HCT116 (cell line): ENCODE measurements around the gene LRRN4CL. TPM values are rescaled to one million over a fixed set of nuclear protein-coding genes. Genes with fewer than 3 reads are reported as not detected.

ENCODE experiments used
- ATAC-seq: fragments of 200-7000 bp; cut with Tn5 transposase; 2 replicates; pipeline ENCODE4 v1.9.1; 2020; ENCODE audit warnings: mild to moderate bottlenecking, moderate library complexity
- BruUV-seq: library from RNA; stranded (reverse); fragments of 400-500 nt; replicated peaks from 2 replicates; lab custom pipeline; 2021; lab: Mats Ljungman, UMichigan
- CTCF ChIA-PET: fragments of 300-600 bp; sonication (Branson Sonifier 250); formaldehyde crosslinking; loops from one replicate; lab custom pipeline; 2021; ENCODE audit warnings: antibody characterized with exemption; lab: Charles Lee
- POLR2A ChIA-PET: fragments of 300-600, 350-600 bp; sonication (Branson Sonifier 250); formaldehyde crosslinking; loops from one replicate; lab custom pipeline; 2021; ENCODE audit warnings: antibody characterized with exemption; lab: Charles Lee
- RAD21 ChIA-PET, 2 experiments: fragments of 300-600 bp; sonication (Branson Sonifier 250); formaldehyde crosslinking; loops; one replicate each; lab custom pipeline; 2023; ENCODE audit warnings: low total read pairs in 2 of 2; ENCODE audit not compliant: uncharacterized antibody in 2 of 2, unreplicated experiment in 2 of 2, low non-redundant PET in 1 of 2; lab: Charles Lee
- DNase-seq: peaks from one replicate; pipeline ENCODE4 v3.0.0-alpha.2; 2010; ENCODE audit warnings: low read depth, low spot score
- H2AFZ ChIP-seq: fragments of 200-600 bp; shearing (Covaris generic), sonication (generic); 2 replicates; pipeline ENCODE4 v1.6.1; 2017; ENCODE audit warnings: low read depth, mixed run types, mixed read lengths, antibody characterized with exemption, low read length; ENCODE audit not compliant: poor library complexity, severe bottlenecking
- H3K27ac ChIP-seq: 2 replicates; pipeline ENCODE4 v1.5.1; 2012; ENCODE audit warnings: low read depth, low read length
- H3K27me3 ChIP-seq: fragments of 200-600 bp; sonication (generic); 2 replicates; pipeline ENCODE4 v1.6.1; 2016; ENCODE audit warnings: mixed run types, low read length, mixed read lengths; ENCODE audit not compliant: insufficient read depth
- H3K36me3 ChIP-seq, 2 experiments: fragments of 200-500 bp in 1 of 2; fragments of 200-600 bp in 1 of 2; sonication (Bioruptor generic) in 1 of 2; sonication (generic) in 1 of 2; 2 replicates each; pipeline versions ENCODE4 v1.5.1 to v1.6.1; 2014 to 2016; ENCODE audit warnings: low read length in 2 of 2, inconsistent platforms in 1 of 2, mixed read lengths in 1 of 2, mixed run types in 1 of 2; ENCODE audit not compliant: insufficient read depth in 2 of 2, control insufficient read depth in 1 of 2
- H3K4me1 ChIP-seq, 2 experiments: fragments of 200-600 bp in 1 of 2; sonication (generic) in 1 of 2; 2 replicates each; pipeline versions ENCODE4 v1.5.1 to v1.6.1; 2012 to 2017; ENCODE audit warnings: low read length in 2 of 2, inconsistent platforms in 1 of 2, mild to moderate bottlenecking in 1 of 2, mixed read lengths in 1 of 2, mixed run types in 1 of 2, moderate library complexity in 1 of 2; ENCODE audit not compliant: insufficient read depth in 2 of 2, control insufficient read depth in 1 of 2
- H3K4me2 ChIP-seq: fragments of 200-600 bp; sonication (generic); 2 replicates; pipeline ENCODE4 v1.6.1; 2017; ENCODE audit warnings: mixed run types, low read length, mixed read lengths
- H3K4me3 ChIP-seq, 2 experiments: fragments of 200-600 bp in 1 of 2; sonication (generic) in 1 of 2; replicated peaks in 1 of 2; 2 replicates each; pipeline ENCODE4 v1.5.1; 2011 to 2016; ENCODE audit warnings: low read length in 2 of 2, control low read depth in 1 of 2, low read depth in 1 of 2, mild to moderate bottlenecking in 1 of 2, mixed read lengths in 1 of 2, mixed run types in 1 of 2
- H3K79me2 ChIP-seq: fragments of 200-600 bp; sonication (generic); 2 replicates; pipeline ENCODE4 v1.6.1; 2017; ENCODE audit warnings: mild to moderate bottlenecking, mixed run types, low read length, moderate library complexity, mixed read lengths; ENCODE audit not compliant: insufficient read depth
- H3K9ac ChIP-seq: fragments of 200-600 bp; sonication (generic); 2 replicates; pipeline ENCODE4 v1.6.1; 2016; ENCODE audit warnings: low read length, mixed read lengths
- H3K9me2 ChIP-seq: fragments of 200-600 bp; sonication (generic), shearing (Covaris generic); 2 replicates; pipeline ENCODE4 v1.6.1; 2017; ENCODE audit warnings: mixed run types, mild to moderate bottlenecking, moderate library complexity; ENCODE audit not compliant: insufficient read depth
- H3K9me3 ChIP-seq, 2 experiments: fragments of 200-500 bp in 1 of 2; fragments of 200-600 bp in 1 of 2; sonication (Bioruptor generic) in 1 of 2; sonication (generic) in 1 of 2; 2 replicates each; pipeline ENCODE4 v1.6.1; 2014 to 2017; ENCODE audit warnings: low read length in 2 of 2, mixed read lengths in 2 of 2, inconsistent platforms in 1 of 2, low read depth in 1 of 2, mild to moderate bottlenecking in 1 of 2, mixed run types in 1 of 2, moderate library complexity in 1 of 2; ENCODE audit not compliant: control insufficient read depth in 1 of 2, insufficient read depth in 1 of 2
- H4K20me1 ChIP-seq: fragments of 200-600 bp; sonication (generic), shearing (Covaris generic); 2 replicates; pipeline ENCODE4 v1.6.1; 2017; ENCODE audit warnings: mixed run types, mild to moderate bottlenecking, moderate library complexity; ENCODE audit not compliant: insufficient read depth
- EZH2 ChIP-seq: fragments of 200-600 bp; sonication (generic); IDR thresholded peaks from 2 replicates; pipeline ENCODE4 v1.6.1; 2017; ENCODE audit warnings: antibody characterized with exemption, mixed run types
- POLR2A ChIP-seq: IDR thresholded peaks from 2 replicates; pipeline ENCODE4 v1.7.0; 2011; ENCODE audit warnings: borderline replicate concordance; ENCODE audit not compliant: insufficient read depth, insufficient read length; ENCODE audit errors: extremely low read depth
- POLR2AphosphoS5 ChIP-seq: IDR thresholded peaks from 2 replicates; pipeline ENCODE4 v1.6.1; 2011; ENCODE audit warnings: mild to moderate bottlenecking, low read depth, low read length, moderate library complexity
- YY1 ChIP-seq: IDR thresholded peaks from 2 replicates; pipeline ENCODE4 v1.6.1; 2011; ENCODE audit warnings: low read length, low read depth, moderate library complexity, mild to moderate bottlenecking; ENCODE audit not compliant: insufficient replicate concordance; ENCODE audit errors: extremely low read depth
- intact Hi-C: fragments of 100-400 bp; cut with micrococcal nuclease; formaldehyde crosslinking; loops from 2 replicates; pipeline ENCODE4 v1.10.0; 2022
- total RNA-seq: library from RNA; stranded (reverse); gene quantifications from one replicate; pipeline ENCODE4 v1.2.1, GENCODE V29; 2021; ENCODE audit not compliant: unreplicated experiment
- TF ChIP-seq, protein P1 (sequence below): IDR thresholded peaks from 2 replicates; pipeline ENCODE4 v1.6.1; 2012

Gene LRRN4CL
- total RNA-seq, 1 experiment from 2014 or later: 0.71 TPM

DNA sequence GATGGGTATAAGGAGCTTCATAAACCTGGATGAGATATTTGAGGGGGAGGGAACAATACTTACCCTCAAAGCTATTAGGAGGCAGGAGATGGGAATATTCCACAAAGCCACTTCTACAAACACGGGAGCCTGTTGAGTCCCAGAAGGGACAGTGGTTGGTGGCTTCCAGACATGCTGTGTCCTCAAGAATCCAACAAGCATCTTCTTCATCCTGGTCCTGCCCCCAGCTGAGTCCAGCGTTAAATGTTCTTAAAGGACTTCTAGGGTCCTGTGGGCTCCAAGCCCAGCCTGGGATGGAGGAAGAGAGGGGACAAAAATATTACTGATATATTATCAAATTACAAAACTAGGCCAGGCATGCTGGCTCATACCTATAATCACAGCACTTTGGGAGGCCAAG, 21.9 kb downstream of the LRRN4CL start:
- ChIA-PET RAD21 (interaction anchor here in 1 of 2 experiments (0.6 kb wide), 1 partner anchor 68 kb away, joined by 6 read pairs; no protein-coding TSS in a partner anchor), POLR2A (interaction anchor here (0.8 to 8.9 kb wide), 11 partner anchors 13 to 273 kb away, joined by 3 to 195 read pairs (median 4); partner anchors contain the start of genes B3GAT3, EEF1G, GANAB and HNRNPUL2), CTCF (interaction anchor here (1.0 to 1.4 kb wide), 2 partner anchors 119 to 273 kb away, joined by 3 to 4 read pairs; partner anchors contain the start of gene TMEM179B)
- Histone ChIP-seq H3K79me2 (peaks cover 79% of the 10 kb centered on the region), H3K9me3 (no peaks in the 10 kb centered on the region), H4K20me1 (no peaks in the 10 kb centered on the region), H3K27me3 (no peaks in the 10 kb centered on the region), H3K9me2 (no peaks in the 10 kb centered on the region), H2AFZ (no peak overlapping the region), H3K9ac (peak overlapping the region; percentile 100), H3K4me2 (peak overlapping the region; percentile 98; the same call in 1 of the 2 replicates), H3K4me1 (peaks cover 30 to 58% of the 10 kb centered on the region in 2 experiments; a peak in 3 of 4 replicates), H3K36me3 (peaks cover 8 to 27% of the 10 kb centered on the region in 2 experiments; a peak in 3 of 4 replicates), H3K4me3 (no peak overlapping the region), H3K27ac (peak overlapping the region; percentile 96)
- BruUV-seq: no TSS peak
- no peak for DNase-seq
- no peak for ATAC-seq
- intact Hi-C loops: no loop called here
- TF ChIP-seq POLR2AphosphoS5 (peak; percentile 35; the same call in 1 of the 2 replicates), EZH2 (no peak)

DNA sequence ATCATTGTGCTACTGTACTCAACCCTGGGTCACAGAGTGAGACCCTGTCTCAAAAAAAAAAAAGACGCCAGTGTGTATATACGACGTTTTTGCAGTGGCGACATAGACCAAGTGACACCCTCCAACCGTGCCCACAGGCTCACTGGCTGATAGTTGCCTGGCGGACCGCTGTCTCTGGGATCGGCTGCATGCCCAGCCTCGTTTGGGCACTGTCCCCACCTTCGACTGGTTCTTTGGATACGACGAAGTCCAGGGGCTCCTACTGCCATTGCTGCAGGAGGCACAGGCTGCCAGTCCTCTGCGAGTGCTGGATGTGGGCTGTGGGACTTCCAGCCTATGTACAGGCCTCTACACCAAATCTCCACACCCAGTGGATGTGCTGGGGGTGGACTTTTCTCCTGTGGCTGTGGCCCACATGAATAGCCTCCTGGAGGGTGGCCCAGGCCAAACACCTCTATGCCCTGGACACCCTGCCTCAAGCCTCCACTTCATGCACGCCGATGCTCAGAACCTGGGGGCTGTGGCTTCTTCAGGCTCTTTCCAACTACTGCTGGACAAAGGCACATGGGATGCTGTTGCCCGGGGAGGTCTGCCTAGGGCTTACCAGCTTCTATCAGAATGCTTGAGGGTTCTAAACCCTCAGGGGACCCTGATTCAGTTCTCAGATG, 22.9 kb downstream of the LRRN4CL start:
- Histone ChIP-seq H3K4me3 (peak overlapping the region; percentile 99), H3K27ac (peak overlapping the region; percentile 96), H3K9me2 (no peaks in the 10 kb centered on the region), H3K4me1 (peaks cover 30 to 54% of the 10 kb centered on the region in 2 experiments; a peak in 3 of 4 replicates), H4K20me1 (no peaks in the 10 kb centered on the region), H2AFZ (no peak overlapping the region), H3K36me3 (peaks cover 11 to 32% of the 10 kb centered on the region in 2 experiments; a peak in 3 of 4 replicates), H3K9me3 (no peaks in the 10 kb centered on the region), H3K27me3 (no peaks in the 10 kb centered on the region), H3K79me2 (peaks cover 68% of the 10 kb centered on the region), H3K4me2 (peak overlapping the region; percentile 98), H3K9ac (peak overlapping the region; percentile 100)
- RAD21 ChIA-PET: no interaction called here
- intact Hi-C loops: no loop called here
- DNase-seq (no peak), ATAC-seq (peak; percentile 2; the same call in 1 of the 2 replicates)
- POLR2A ChIA-PET: interaction anchor here (1.0 to 8.9 kb wide), 13 partner anchors 8 to 272 kb away, joined by 3 to 195 read pairs (median 6); partner anchors contain the start of genes B3GAT3, EEF1G, GANAB and INTS5
- TF ChIP-seq POLR2A: peak; percentile 19
- TF ChIP-seq, protein P1, sequence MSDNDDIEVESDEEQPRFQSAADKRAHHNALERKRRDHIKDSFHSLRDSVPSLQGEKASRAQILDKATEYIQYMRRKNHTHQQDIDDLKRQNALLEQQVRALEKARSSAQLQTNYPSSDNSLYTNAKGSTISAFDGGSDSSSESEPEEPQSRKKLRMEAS: no peak
- TF ChIP-seq YY1: no peak
- peak; percentile 42 for TF ChIP-seq POLR2AphosphoS5
- CTCF ChIA-PET: interaction anchor here (1.6 to 1.9 kb wide), 2 partner anchors 11 to 120 kb away, joined by 5 to 6 read pairs; no protein-coding TSS in a partner anchor
- BruUV-seq: no TSS peak
